Measurements from ENCODE around the gene RPL22. TPM values are rescaled to one million over a fixed set of nuclear protein-coding genes. Genes with fewer than 3 reads are reported as not detected.

RPL22 gene
- total and polyA plus RNA-seq, 10 donors: 106 to 1,105 (median 369) TPM

GRCh38 chr1:6141592-6141991 lies 57.8 kb downstream of the RPL22 start:
- Histone ChIP-seq H3K4me3 (no peak overlapping the region), H3K27ac (no peak overlapping the region), H3K36me3 (no peaks in the 10 kb centered on the region), H3K27me3 (replicated peaks in 1 of 7) (peaks cover 0 to 25% (median 2%) of the 10 kb centered on the region in 7 donors), H3K4me1 (no peaks in the 10 kb centered on the region), H3K9me3 (no peaks in the 10 kb centered on the region)
- DNase-seq: no peak
- WGBS, 5 donors: 19 to 34% (median 28%) methylated on average over 7 of the region's 7 CpGs
- intact Hi-C loops (cut with DNase I; ENCODE audit: low total_unique reads): no loop called here
- TF ChIP-seq POLR2A (IDR thresholded peaks at IDR 0.05) (no peak), POLR2AphosphoS5 (IDR thresholded peaks at IDR 0.05) (no peak), CTCF (IDR thresholded peaks at IDR 0.05 in 8 of 11, conservative IDR thresholded peaks at IDR 0.05 in 3 of 11) (peak in 1 of 11 experiments; percentile 16)

- intact Hi-C loops (cut with DNase I; ENCODE audit: low total_unique reads): no loop called here
- H3K4me3 ChIP-seq: no peak overlapping the region
- no peaks in the 10 kb centered on the region for H3K9me3 ChIP-seq
- WGBS, 5 donors: 71 to 93% (median 81%) methylated on average over 2 of the region's 2 CpGs
- no peak overlapping the region for H3K27ac ChIP-seq
- H3K36me3 ChIP-seq: no peaks in the 10 kb centered on the region
- TF ChIP-seq POLR2AphosphoS5 (IDR thresholded peaks at IDR 0.05) (no peak), POLR2A (IDR thresholded peaks at IDR 0.05) (no peak), CTCF (IDR thresholded peaks at IDR 0.05 in 8 of 11, conservative IDR thresholded peaks at IDR 0.05 in 3 of 11) (no peak)
- H3K4me1 ChIP-seq: no peaks in the 10 kb centered on the region
- peaks cover 0 to 17% (median 0%) of the 10 kb centered on the region in 7 donors for H3K27me3 ChIP-seq (replicated peaks in 1 of 7)
- peak; percentile 2 for DNase-seq
These were observed 59.0 kb downstream of the RPL22 start for GRCh38 chr1:6140413-6140812.

- DNase-seq: peak; percentile 27
- H3K27me3 ChIP-seq (replicated peaks in 1 of 7): peaks cover 0 to 29% (median 0%) of the 10 kb centered on the region in 7 donors
These were observed 61.6 kb downstream of the RPL22 start for GRCh38 chr1:6137758-6138157.

More at GRCh38 chr1:6137758-6138157, 61.6 kb downstream of the RPL22 start:
- WGBS, 5 donors: 72 to 87% (median 82%) methylated on average over 5 of the region's 5 CpGs
- intact Hi-C loops (cut with DNase I; ENCODE audit: low total_unique reads): no loop called here
- Histone ChIP-seq H3K9me3 (peaks cover 0 to under 1% (median 0%) of the 10 kb centered on the region in 8 donors), H3K27ac (no peak overlapping the region), H3K4me3 (no peak overlapping the region), H3K36me3 (no peaks in the 10 kb centered on the region), H3K4me1 (no peaks in the 10 kb centered on the region)
- TF ChIP-seq POLR2AphosphoS5 (IDR thresholded peaks at IDR 0.05): no peak
- no peak for TF ChIP-seq POLR2A (IDR thresholded peaks at IDR 0.05)
- no peak for TF ChIP-seq CTCF (IDR thresholded peaks at IDR 0.05 in 8 of 11, conservative IDR thresholded peaks at IDR 0.05 in 3 of 11)

All from spleen (tissue), 11 donors.